B cell (primary cell): ENCODE measurements around the gene GORAB. TPM values are rescaled to one million over a fixed set of nuclear protein-coding genes. Genes with fewer than 3 reads are reported as not detected.

Experiments
- ATAC-seq: fragments of 200-7000 bp; cut with Tn5 transposase; one replicate; pipeline ENCODE4 v1.10.0; 2021; ENCODE audit warnings: low read depth, mild to moderate bottlenecking, moderate number of reproducible peaks, moderate library complexity
- CTCF ChIA-PET: fragments of 350-600 bp; sonication (Branson Sonifier 250); formaldehyde crosslinking; loops from one replicate; lab custom pipeline; 2021; ENCODE audit warnings: antibody characterized with exemption, inconsistent platforms; lab: Charles Lee
- POLR2A ChIA-PET: fragments of 350-600 bp; sonication (Branson Sonifier 250); formaldehyde crosslinking; loops from one replicate; lab custom pipeline; 2021; ENCODE audit warnings: antibody characterized with exemption; lab: Charles Lee
- DNase-seq: peaks from one replicate; pipeline ENCODE4 v3.0.0; 2013
- H2AFZ ChIP-seq: 2 replicates; pipeline ENCODE4 v1.6.1; 2012; ENCODE audit warnings: mild to moderate bottlenecking, low read depth, low read length; ENCODE audit not compliant: insufficient read depth, poor library complexity, severe bottlenecking
- H3K27ac ChIP-seq, 2 donors: 1 replicate in 1 of 2; 2 replicates in 1 of 2; pipeline ENCODE4 v1.5.1; 2012 to 2013; ENCODE audit warnings: low read length in 2 of 2, mild to moderate bottlenecking in 2 of 2, moderate library complexity in 1 of 2
- H3K27me3 ChIP-seq, 4 experiments: fragments of 200-600 bp in 1 of 4; sonication (generic) in 1 of 4; replicated peaks in 1 of 4; 1 replicate in 2 of 4; 2 replicates in 2 of 4; pipeline versions ENCODE4 v1.6.1 to v1.7.0; 2013 to 2016; ENCODE audit warnings: low read length in 3 of 4, mild to moderate bottlenecking in 2 of 4, mixed read lengths in 1 of 4, moderate library complexity in 1 of 4; ENCODE audit not compliant: insufficient read depth in 4 of 4, control insufficient read depth in 3 of 4; ENCODE audit errors: control extremely low read depth in 1 of 4
- H3K36me3 ChIP-seq, 2 experiments: replicated peaks in 1 of 2; 1 replicate in 1 of 2; 2 replicates in 1 of 2; pipeline versions ENCODE4 v1.6.1 to v1.7.1; 2013; ENCODE audit warnings: low read length in 1 of 2; ENCODE audit not compliant: insufficient read depth in 2 of 2, control insufficient read depth in 1 of 2; ENCODE audit errors: control extremely low read depth in 1 of 2, extremely low read depth in 1 of 2
- H3K4me1 ChIP-seq, 2 donors: fragments of 200-600 bp in 1 of 2; sonication (generic) in 1 of 2; 1 replicate in 1 of 2; 2 replicates in 1 of 2; pipeline versions ENCODE4 v1.5.1 to v1.6.1; 2013 to 2017; ENCODE audit warnings: low read length in 2 of 2; ENCODE audit not compliant: control insufficient read depth in 2 of 2, insufficient read depth in 2 of 2
- H3K4me2 ChIP-seq: replicated peaks from 2 replicates; pipeline ENCODE3; 2012; ENCODE audit warnings: mild to moderate bottlenecking, low read depth, low read length; ENCODE audit not compliant: poor library complexity, severe bottlenecking
- H3K4me3 ChIP-seq, 5 experiments: fragments of 200-600 bp in 1 of 5; sonication (generic) in 1 of 5; 1 replicate in 3 of 5; 2 replicates in 2 of 5; pipeline versions ENCODE4 v1.5.1 to v1.7.0; 2011 to 2016; ENCODE audit warnings: low read length in 4 of 5, mild to moderate bottlenecking in 4 of 5, low read depth in 2 of 5, control low read depth in 1 of 5, moderate library complexity in 1 of 5; ENCODE audit not compliant: insufficient read depth in 1 of 5; ENCODE audit errors: control extremely low read depth in 1 of 5, extremely low read depth in 1 of 5
- H3K79me2 ChIP-seq: fragments of 200-600 bp; sonication (generic); one replicate; pipeline ENCODE4 v1.6.0; 2016; ENCODE audit warnings: low read length; ENCODE audit not compliant: control insufficient read depth, insufficient read depth
- H3K9ac ChIP-seq: fragments of 200-600 bp; sonication (generic); 2 replicates; pipeline ENCODE4 v1.6.1; 2017; ENCODE audit warnings: mild to moderate bottlenecking, low read length, moderate library complexity
- H3K9me3 ChIP-seq, 3 donors: one replicate each; pipeline versions ENCODE4 v1.6.1 to v1.7.1; 2013; ENCODE audit warnings: low read length in 2 of 3; ENCODE audit not compliant: control insufficient read depth in 2 of 3, insufficient read depth in 1 of 3; ENCODE audit errors: control extremely low read depth in 1 of 3
- H4K20me1 ChIP-seq: 2 replicates; pipeline ENCODE4 v1.6.0; 2012; ENCODE audit warnings: mild to moderate bottlenecking, low read length; ENCODE audit not compliant: insufficient read depth, control insufficient read depth, poor library complexity, severe bottlenecking
- H3K27ac Mint-ChIP-seq: one replicate; pipeline ENCODE4 v1.8.0; 2021; ENCODE audit warnings: mixed read lengths
- H3K27me3 Mint-ChIP-seq: one replicate; pipeline ENCODE4 v1.8.0; 2021; ENCODE audit warnings: mixed read lengths
- H3K4me1 Mint-ChIP-seq: one replicate; pipeline ENCODE4 v1.8.0; 2021; ENCODE audit warnings: mixed read lengths
- H3K4me3 Mint-ChIP-seq: one replicate; pipeline ENCODE4 v1.8.0; 2021; ENCODE audit warnings: mixed read lengths
- H3K9me3 Mint-ChIP-seq: one replicate; pipeline ENCODE4 v1.8.0; 2022; ENCODE audit warnings: mixed read lengths; ENCODE audit not compliant: insufficient read depth
- EZH2 ChIP-seq: IDR thresholded peaks from 2 replicates; pipeline ENCODE4 v1.6.1; 2012; ENCODE audit warnings: borderline replicate concordance, low read depth, mild to moderate bottlenecking, moderate library complexity, low read length; ENCODE audit not compliant: insufficient read depth, poor library complexity, severe bottlenecking
- WGBS: methylation state at CpG from one replicate; pipeline ENCODE4 v1.1.5; 2013; ENCODE audit warnings: missing lambda C conversion rate; ENCODE audit not compliant: insufficient coverage; 5-methylcytosine and 5-hydroxymethylcytosine counted together
- intact Hi-C: fragments of 100-400 bp; cut with micrococcal nuclease; formaldehyde crosslinking; loops from one replicate; pipeline ENCODE4 v1.10.0; 2022
- polyA plus RNA-seq: library from polyadenylated mRNA; depleted of rRNA; stranded (reverse); fragments of >200 nt; gene quantifications from 2 replicates; pipeline ENCODE4 v1.2.3, GENCODE V29; 2012
- total RNA-seq, 2 donors: library from RNA; stranded (reverse); fragments of 120-200 nt in 1 of 2; gene quantifications; 1 replicate in 1 of 2; 2 replicates in 1 of 2; pipeline versions ENCODE4 v1.2.3 to v1.2.4, GENCODE V29; 2013 to 2022
- TF ChIP-seq, protein P1 (sequence below): fragments of 200-600 bp; IDR thresholded peaks from one replicate; pipeline ENCODE4 v1.8.0; 2022; ENCODE audit warnings: antibody characterized with exemption, mild to moderate bottlenecking

The GORAB gene
- total and polyA plus RNA-seq, 2 donors (not counting 1 experiment from before 2014, with no cell fraction given) = 15.1 to 24.2 TPM

DNA sequence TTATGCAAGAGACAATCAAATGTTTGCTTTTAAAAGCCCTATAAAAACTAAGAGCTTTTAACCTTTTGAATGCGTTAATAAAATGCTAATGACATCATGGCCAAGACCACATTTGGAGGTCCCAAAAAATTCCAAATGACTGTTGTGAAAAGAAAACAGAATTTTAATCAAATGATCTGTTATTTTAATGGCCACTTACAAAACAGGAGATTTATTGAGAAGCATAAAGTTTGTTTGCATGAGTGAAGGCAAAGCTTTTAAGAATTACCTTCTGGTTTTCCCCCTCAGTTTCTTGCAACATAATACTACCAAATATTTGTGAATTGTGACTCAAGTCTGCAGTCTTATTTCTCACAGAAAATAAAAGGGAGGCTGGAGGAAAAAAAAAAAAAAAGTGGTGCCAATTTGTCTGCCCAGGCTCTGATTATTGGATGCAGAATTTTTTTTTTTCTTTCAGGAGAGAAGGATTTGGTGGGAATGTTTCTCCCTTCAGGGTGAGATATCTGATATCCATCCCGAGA lies 60.7 kb downstream of the GORAB start:
- H3K27ac Mint-ChIP-seq = no peak overlapping the region
- Histone ChIP-seq H3K27me3 (peaks cover 0 to 2% (median 0%) of the 10 kb centered on the region in 4 experiments), H3K9ac (no peak overlapping the region), H4K20me1 (no peaks in the 10 kb centered on the region), H3K4me3 (no peak overlapping the region), H3K4me2 (no peak overlapping the region), H3K9me3 (peaks cover 0 to 10% (median 3%) of the 10 kb centered on the region in 3 donors), H3K79me2 (no peaks in the 10 kb centered on the region), H3K4me1 (no peaks in the 10 kb centered on the region), H2AFZ (no peak overlapping the region), H3K36me3 (no peaks in the 10 kb centered on the region), H3K27ac (no peak overlapping the region)
- WGBS = no CpG with 5 or more reads among the region's 2 CpGs
- intact Hi-C loops = no loop called here
- ATAC-seq (no peak), DNase-seq (no peak)
- no peaks in the 10 kb centered on the region for H3K4me1 Mint-ChIP-seq
- ChIA-PET POLR2A (no interaction called here), CTCF (no interaction called here)
- peaks cover 15% of the 10 kb centered on the region for H3K9me3 Mint-ChIP-seq
- H3K4me3 Mint-ChIP-seq = no peak overlapping the region
- TF ChIP-seq, protein P1, sequence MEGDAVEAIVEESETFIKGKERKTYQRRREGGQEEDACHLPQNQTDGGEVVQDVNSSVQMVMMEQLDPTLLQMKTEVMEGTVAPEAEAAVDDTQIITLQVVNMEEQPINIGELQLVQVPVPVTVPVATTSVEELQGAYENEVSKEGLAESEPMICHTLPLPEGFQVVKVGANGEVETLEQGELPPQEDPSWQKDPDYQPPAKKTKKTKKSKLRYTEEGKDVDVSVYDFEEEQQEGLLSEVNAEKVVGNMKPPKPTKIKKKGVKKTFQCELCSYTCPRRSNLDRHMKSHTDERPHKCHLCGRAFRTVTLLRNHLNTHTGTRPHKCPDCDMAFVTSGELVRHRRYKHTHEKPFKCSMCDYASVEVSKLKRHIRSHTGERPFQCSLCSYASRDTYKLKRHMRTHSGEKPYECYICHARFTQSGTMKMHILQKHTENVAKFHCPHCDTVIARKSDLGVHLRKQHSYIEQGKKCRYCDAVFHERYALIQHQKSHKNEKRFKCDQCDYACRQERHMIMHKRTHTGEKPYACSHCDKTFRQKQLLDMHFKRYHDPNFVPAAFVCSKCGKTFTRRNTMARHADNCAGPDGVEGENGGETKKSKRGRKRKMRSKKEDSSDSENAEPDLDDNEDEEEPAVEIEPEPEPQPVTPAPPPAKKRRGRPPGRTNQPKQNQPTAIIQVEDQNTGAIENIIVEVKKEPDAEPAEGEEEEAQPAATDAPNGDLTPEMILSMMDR = no peak
- TF ChIP-seq EZH2 = no peak
- peaks cover 32% of the 10 kb centered on the region for H3K27me3 Mint-ChIP-seq

DNA sequence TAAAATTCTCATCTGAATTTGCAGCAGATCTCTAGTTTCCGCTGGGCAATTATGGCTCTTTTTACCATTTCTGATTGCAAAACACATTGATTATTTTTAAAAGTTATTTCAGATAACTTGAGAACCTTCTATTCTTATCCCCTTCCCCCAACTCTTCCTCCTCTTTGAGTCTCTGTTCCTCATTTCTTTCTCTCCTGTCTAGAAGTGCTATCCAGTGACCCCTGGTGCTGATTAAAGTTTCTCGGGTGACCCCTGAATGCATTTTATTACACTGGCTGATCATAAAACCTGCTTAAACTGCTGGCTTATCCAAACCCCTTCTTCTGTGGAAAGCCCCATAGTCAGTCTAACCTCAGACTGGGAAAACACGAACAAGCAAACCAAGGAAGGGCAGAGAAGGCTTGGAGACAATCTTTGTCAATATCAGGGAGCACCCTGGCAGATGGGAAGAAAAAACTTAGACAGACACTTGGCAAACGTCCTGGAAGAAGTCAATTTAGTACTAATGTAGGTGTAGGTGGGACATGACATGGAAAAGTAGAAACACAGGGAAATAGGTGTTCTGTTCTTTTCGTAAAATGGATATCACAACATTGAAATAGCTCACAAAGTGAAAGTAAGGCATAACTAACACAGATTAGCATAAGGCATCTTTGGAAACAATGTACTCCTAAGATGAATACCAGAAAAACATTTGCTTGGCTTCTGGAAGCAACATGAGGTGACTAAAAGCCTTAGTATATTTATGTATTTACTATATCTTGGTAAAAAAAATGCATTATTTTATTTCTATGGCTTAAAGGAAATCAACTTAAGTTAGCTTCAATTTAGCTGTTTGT lies 61.4 kb downstream of the GORAB start:
- ATAC-seq = no peak
- no peak overlapping the region for H2AFZ ChIP-seq

More for the DNA sequence above, 61.4 kb downstream of the GORAB start:
- POLR2A ChIA-PET = no interaction called here
- H3K27ac ChIP-seq = no peak overlapping the region
- H3K9ac ChIP-seq = no peak overlapping the region
- no peaks in the 10 kb centered on the region for H4K20me1 ChIP-seq
- CTCF ChIA-PET = interaction anchor here (0.5 kb wide), 1 partner anchor 11 kb away, joined by 3 read pairs; no protein-coding TSS in a partner anchor
- intact Hi-C loops = no loop called here
- TF ChIP-seq, protein P1 = no peak
- TF ChIP-seq EZH2 = no peak
- peaks cover 0 to 10% (median 3%) of the 10 kb centered on the region in 3 donors for H3K9me3 ChIP-seq
- H3K4me2 ChIP-seq = no peak overlapping the region
- Mint-ChIP-seq H3K27ac (no peak overlapping the region), H3K4me1 (no peaks in the 10 kb centered on the region), H3K27me3 (peaks cover 32% of the 10 kb centered on the region), H3K4me3 (no peak overlapping the region), H3K9me3 (peaks cover 18% of the 10 kb centered on the region)
- no peaks in the 10 kb centered on the region for H3K36me3 ChIP-seq
- 64% methylated on average over 2 of the region's 5 CpGs for WGBS
- no peaks in the 10 kb centered on the region for H3K79me2 ChIP-seq
- DNase-seq = no peak
- no peaks in the 10 kb centered on the region for H3K4me1 ChIP-seq
- H3K27me3 ChIP-seq = peaks cover 0 to 2% (median 0%) of the 10 kb centered on the region in 4 experiments
- no peak overlapping the region for H3K4me3 ChIP-seq
